ENCODE measurements around the gene ZFP90. TPM values are rescaled to one million over a fixed set of nuclear protein-coding genes. Genes with fewer than 3 reads are reported as not detected.

ZFP90 gene
- total and polyA plus RNA-seq, 2 experiments from 2014 or later = 10.9 to 13.4 TPM

DNA sequence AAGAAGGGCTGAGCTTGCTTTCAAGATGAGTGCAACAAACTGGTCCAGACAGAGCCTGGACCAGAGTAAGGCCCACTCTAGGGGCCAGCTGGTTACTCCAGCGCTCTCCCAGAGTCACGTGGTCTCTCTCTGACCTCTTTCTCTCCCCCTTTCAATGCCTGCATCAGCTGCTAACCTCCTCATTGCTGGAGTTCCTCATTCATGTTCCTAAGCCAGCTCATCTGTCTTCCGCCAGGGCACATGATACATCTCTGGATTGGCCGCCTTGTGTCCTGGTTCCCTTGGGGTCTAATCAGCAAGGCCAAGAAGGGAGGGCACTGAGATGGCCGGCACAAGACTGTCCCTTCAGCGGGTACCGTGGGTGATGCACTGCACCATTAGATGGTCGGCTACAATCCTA, 26.9 kb upstream of the ZFP90 start:
- H3K4me2 ChIP-seq = no peak overlapping the region
- no peak for DNase-seq (ENCODE audit: low spot score)
- H2AFZ ChIP-seq = no peak overlapping the region
- H3K4me1 ChIP-seq (ENCODE audit: insufficient read depth) = no peaks in the 10 kb centered on the region
- H4K20me1 ChIP-seq (ENCODE audit: insufficient read depth, poor library complexity, severe bottlenecking) = no peaks in the 10 kb centered on the region
- no peak overlapping the region for H3K4me3 ChIP-seq
- TF ChIP-seq EZH2 (IDR thresholded peaks at IDR 0.05; ENCODE audit: borderline replicate concordance) = no peak
- TF ChIP-seq, protein P1, sequence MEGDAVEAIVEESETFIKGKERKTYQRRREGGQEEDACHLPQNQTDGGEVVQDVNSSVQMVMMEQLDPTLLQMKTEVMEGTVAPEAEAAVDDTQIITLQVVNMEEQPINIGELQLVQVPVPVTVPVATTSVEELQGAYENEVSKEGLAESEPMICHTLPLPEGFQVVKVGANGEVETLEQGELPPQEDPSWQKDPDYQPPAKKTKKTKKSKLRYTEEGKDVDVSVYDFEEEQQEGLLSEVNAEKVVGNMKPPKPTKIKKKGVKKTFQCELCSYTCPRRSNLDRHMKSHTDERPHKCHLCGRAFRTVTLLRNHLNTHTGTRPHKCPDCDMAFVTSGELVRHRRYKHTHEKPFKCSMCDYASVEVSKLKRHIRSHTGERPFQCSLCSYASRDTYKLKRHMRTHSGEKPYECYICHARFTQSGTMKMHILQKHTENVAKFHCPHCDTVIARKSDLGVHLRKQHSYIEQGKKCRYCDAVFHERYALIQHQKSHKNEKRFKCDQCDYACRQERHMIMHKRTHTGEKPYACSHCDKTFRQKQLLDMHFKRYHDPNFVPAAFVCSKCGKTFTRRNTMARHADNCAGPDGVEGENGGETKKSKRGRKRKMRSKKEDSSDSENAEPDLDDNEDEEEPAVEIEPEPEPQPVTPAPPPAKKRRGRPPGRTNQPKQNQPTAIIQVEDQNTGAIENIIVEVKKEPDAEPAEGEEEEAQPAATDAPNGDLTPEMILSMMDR (IDR thresholded peaks at IDR 0.05; ENCODE audit: poor library complexity) = no peak
- TF ChIP-seq EZH2phosphoT487 (IDR thresholded peaks at IDR 0.05; ENCODE audit: low read depth, severe bottlenecking, unreplicated experiment) = no peak
- peaks cover 2% of the 10 kb centered on the region for H3K27me3 ChIP-seq
- no peaks in the 10 kb centered on the region for H3K36me3 ChIP-seq (replicated peaks; ENCODE audit: insufficient read depth, low read depth)
- no peaks in the 10 kb centered on the region for H3K9me3 ChIP-seq (ENCODE audit: low read depth)
- H3K9me2 ChIP-seq (replicated peaks; ENCODE audit: insufficient read depth) = no peaks in the 10 kb centered on the region
- H3K79me2 ChIP-seq = no peaks in the 10 kb centered on the region
- 74% methylated on average over 8 of the region's 8 CpGs for WGBS (ENCODE audit: low lambda C conversion rate, missing lambda C conversion rate)
- H3K27ac ChIP-seq = no peak overlapping the region

DNA sequence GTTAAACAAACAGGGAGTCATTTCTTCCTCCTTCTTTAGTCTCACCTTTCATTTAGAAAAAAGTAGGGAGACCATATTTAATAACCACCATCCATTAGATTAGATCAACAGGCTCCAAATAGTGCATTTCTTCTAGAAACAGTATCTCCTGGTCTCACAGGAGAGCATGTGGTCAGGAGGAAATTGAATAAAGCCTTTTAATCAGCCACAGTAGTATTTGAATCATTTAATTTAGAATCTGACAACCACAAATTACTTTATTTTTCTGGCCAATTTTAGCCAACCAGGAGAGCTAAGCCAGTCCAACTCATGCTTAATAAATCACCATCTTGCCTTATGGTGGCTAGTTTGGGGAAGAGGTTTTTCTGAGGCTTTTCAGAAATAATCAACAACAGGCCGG, 26.3 kb upstream of the ZFP90 start:
- WGBS (ENCODE audit: low lambda C conversion rate, missing lambda C conversion rate) = 100% methylated on average over 1 of the region's 1 CpG
- Histone ChIP-seq H3K27ac (no peak overlapping the region), H3K4me3 (no peak overlapping the region), H4K20me1 (ENCODE audit: insufficient read depth, poor library complexity, severe bottlenecking) (no peaks in the 10 kb centered on the region), H3K4me2 (no peak overlapping the region), H3K79me2 (no peaks in the 10 kb centered on the region), H3K27me3 (no peaks in the 10 kb centered on the region), H3K9me2 (replicated peaks; ENCODE audit: insufficient read depth) (no peaks in the 10 kb centered on the region), H3K9me3 (ENCODE audit: low read depth) (no peaks in the 10 kb centered on the region), H3K4me1 (ENCODE audit: insufficient read depth) (no peaks in the 10 kb centered on the region), H2AFZ (no peak overlapping the region), H3K36me3 (replicated peaks; ENCODE audit: insufficient read depth, low read depth) (no peaks in the 10 kb centered on the region)
- TF ChIP-seq EZH2phosphoT487 (IDR thresholded peaks at IDR 0.05; ENCODE audit: low read depth, severe bottlenecking, unreplicated experiment) = no peak
- TF ChIP-seq, protein P1 (IDR thresholded peaks at IDR 0.05; ENCODE audit: poor library complexity) = no peak
- no peak for DNase-seq (ENCODE audit: low spot score)

DNA sequence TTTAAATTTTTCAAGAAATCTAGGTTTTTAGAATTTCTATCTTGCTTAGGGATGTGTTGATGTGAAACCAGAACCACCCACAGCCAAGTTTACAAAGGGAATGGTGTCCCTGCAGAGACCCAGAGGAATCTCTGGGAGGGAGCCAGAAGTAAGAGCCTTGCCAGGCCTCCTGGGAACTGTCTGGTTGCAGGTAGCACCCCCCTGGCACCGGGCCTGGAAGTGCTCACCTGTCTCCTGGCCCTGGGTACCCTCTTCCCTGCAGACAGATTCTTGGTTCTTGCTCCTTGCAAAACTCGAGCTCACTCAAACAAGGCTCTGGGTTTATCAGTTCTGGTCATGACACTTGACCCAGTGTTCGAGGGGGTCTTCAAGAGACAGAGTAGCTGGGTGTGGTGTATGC, 24.6 kb upstream of the ZFP90 start:
- DNase-seq (ENCODE audit: low spot score) = no peak
- no peaks in the 10 kb centered on the region for H4K20me1 ChIP-seq (ENCODE audit: insufficient read depth, poor library complexity, severe bottlenecking)
- H3K4me1 ChIP-seq (ENCODE audit: insufficient read depth) = no peaks in the 10 kb centered on the region
- H3K9me3 ChIP-seq (ENCODE audit: low read depth) = no peaks in the 10 kb centered on the region
- no peaks in the 10 kb centered on the region for H3K36me3 ChIP-seq (replicated peaks; ENCODE audit: insufficient read depth, low read depth)
- H3K79me2 ChIP-seq = no peaks in the 10 kb centered on the region
- H3K27me3 ChIP-seq = no peaks in the 10 kb centered on the region
- H2AFZ ChIP-seq = no peak overlapping the region
- no peak overlapping the region for H3K4me2 ChIP-seq
- H3K4me3 ChIP-seq = no peak overlapping the region
- H3K27ac ChIP-seq = no peak overlapping the region
- no peaks in the 10 kb centered on the region for H3K9me2 ChIP-seq (replicated peaks; ENCODE audit: insufficient read depth)
- WGBS (ENCODE audit: low lambda C conversion rate, missing lambda C conversion rate) = 79% methylated on average over 3 of the region's 3 CpGs
- no peak for TF ChIP-seq EZH2 (IDR thresholded peaks at IDR 0.05; ENCODE audit: borderline replicate concordance)
- TF ChIP-seq, protein P1 (IDR thresholded peaks at IDR 0.05; ENCODE audit: poor library complexity) = no peak
- no peak for TF ChIP-seq EZH2phosphoT487 (IDR thresholded peaks at IDR 0.05; ENCODE audit: low read depth, severe bottlenecking, unreplicated experiment)

DNA sequence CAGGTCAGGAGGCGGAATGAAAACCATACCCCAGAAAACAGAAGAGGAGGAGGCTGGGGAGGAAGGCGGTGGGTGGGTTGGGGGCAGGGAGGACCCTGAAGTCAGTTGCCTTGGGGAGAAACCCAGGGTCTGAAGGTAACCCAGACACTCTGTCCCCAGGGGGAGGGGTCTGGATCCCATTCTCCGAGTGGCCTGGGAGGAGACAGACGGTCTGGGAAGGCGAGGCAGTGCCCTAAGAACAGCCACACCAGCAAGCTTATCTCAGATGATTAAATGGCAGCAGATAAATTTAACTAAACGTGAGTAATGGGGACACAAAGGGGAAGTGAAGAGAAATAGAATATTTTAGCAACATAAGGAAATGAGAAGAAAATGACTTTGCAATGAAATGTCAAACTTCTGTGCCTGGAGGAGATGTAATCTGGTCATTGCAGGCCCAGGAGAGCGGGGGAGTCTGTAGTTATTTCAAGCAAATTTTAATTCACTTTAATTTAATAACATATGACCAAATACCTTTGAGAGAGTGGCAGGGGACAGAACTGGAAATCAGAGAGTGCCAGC, 21.4 kb upstream of the ZFP90 start:
- Histone ChIP-seq H3K9me2 (replicated peaks; ENCODE audit: insufficient read depth) (no peaks in the 10 kb centered on the region), H3K4me2 (no peak overlapping the region), H2AFZ (no peak overlapping the region), H3K9me3 (ENCODE audit: low read depth) (no peaks in the 10 kb centered on the region), H3K36me3 (replicated peaks; ENCODE audit: insufficient read depth, low read depth) (no peaks in the 10 kb centered on the region), H3K4me3 (no peak overlapping the region), H3K4me1 (ENCODE audit: insufficient read depth) (no peaks in the 10 kb centered on the region), H4K20me1 (ENCODE audit: insufficient read depth, poor library complexity, severe bottlenecking) (no peaks in the 10 kb centered on the region), H3K27me3 (no peaks in the 10 kb centered on the region), H3K79me2 (no peaks in the 10 kb centered on the region), H3K27ac (no peak overlapping the region)
- no peak for DNase-seq (ENCODE audit: low spot score)
- TF ChIP-seq EZH2phosphoT487 (IDR thresholded peaks at IDR 0.05; ENCODE audit: low read depth, severe bottlenecking, unreplicated experiment) (no peak), EZH2 (IDR thresholded peaks at IDR 0.05; ENCODE audit: borderline replicate concordance) (no peak)
- TF ChIP-seq, protein P1 (IDR thresholded peaks at IDR 0.05; ENCODE audit: poor library complexity) = no peak
- 50% methylated on average over 7 of the region's 7 CpGs for WGBS (ENCODE audit: low lambda C conversion rate, missing lambda C conversion rate)
